Prostate gland (tissue), 2 donors: ENCODE results near the gene HPX.

ENCODE experiments used
- CTCF ChIP-seq, 4 experiments: fragments of 200-600 bp in 2 of 4; fragments of 450-650 bp in 2 of 4; sonication (generic) in 2 of 4; IDR thresholded peaks; 1 replicate in 3 of 4; 2 replicates in 1 of 4; pipeline ENCODE4 v1.5.1; 2016 to 2019; ENCODE audit warnings: antibody characterized with exemption in 4 of 4, mild to moderate bottlenecking in 2 of 4, moderate library complexity in 2 of 4
- POLR2AphosphoS5 ChIP-seq: sonication (generic); formaldehyde crosslinking; IDR thresholded peaks from one replicate; pipeline ENCODE4 v1.6.1; 2017; ENCODE audit warnings: antibody characterized with exemption

- TF ChIP-seq CTCF (IDR thresholded peaks at IDR 0.05) (no peak), POLR2AphosphoS5 (no peak)
Measured at GRCh38 chr11:6403539-6403938, 37.2 kb downstream of the HPX start.
